ENCODE measurements around the gene TMEM108. TPM values are rescaled to one million over a fixed set of nuclear protein-coding genes. Genes with fewer than 3 reads are reported as not detected.

Gene TMEM108
- total RNA-seq, 2 donors from 2014 or later, result 1.6 TPM; not detected in 1

GRCh38 chr3:133328373-133328772 is 290.2 kb downstream of the TMEM108 start:
- Histone ChIP-seq H3K4me1 (no peaks in the 10 kb centered on the region), H3K9me3 (no peaks in the 10 kb centered on the region), H3K27ac (no peak overlapping the region), H3K27me3 (no peaks in the 10 kb centered on the region), H3K36me3 (replicated peaks in 1 of 2; ENCODE audit: insufficient read depth in 1 of 2, low read depth in 2 of 2) (no peaks in the 10 kb centered on the region), H3K4me3 (no peak overlapping the region)
- intact Hi-C loops (cut with DNase I), result no loop called here
- DNase-seq (no peak), ATAC-seq (no peak)
- TF ChIP-seq CTCF (IDR thresholded peaks at IDR 0.05) (no peak), POLR2A (IDR thresholded peaks at IDR 0.05) (no peak)
- WGBS, 2 donors, result 50 to 59% methylated on average over 1 of the region's 1 CpG

GRCh38 chr3:133329626-133330025 is 291.4 kb downstream of the TMEM108 start:
- Histone ChIP-seq H3K36me3 (replicated peaks in 1 of 2; ENCODE audit: insufficient read depth in 1 of 2, low read depth in 2 of 2) (no peaks in the 10 kb centered on the region), H3K27ac (no peak overlapping the region), H3K4me3 (no peak overlapping the region), H3K27me3 (no peaks in the 10 kb centered on the region), H3K9me3 (no peaks in the 10 kb centered on the region), H3K4me1 (no peaks in the 10 kb centered on the region)
- ATAC-seq (no peak), DNase-seq (no peak)
- TF ChIP-seq CTCF (IDR thresholded peaks at IDR 0.05) (no peak), POLR2A (IDR thresholded peaks at IDR 0.05) (no peak)
- 16 to 45% methylated on average over 1 of the region's 1 CpG for WGBS, 2 donors
- intact Hi-C loops (cut with DNase I), result no loop called here

GRCh38 chr3:133330065-133330464 is 291.9 kb downstream of the TMEM108 start:
- intact Hi-C loops (cut with DNase I), result no loop called here
- Histone ChIP-seq H3K27me3 (no peaks in the 10 kb centered on the region), H3K9me3 (no peaks in the 10 kb centered on the region), H3K4me3 (no peak overlapping the region), H3K36me3 (replicated peaks in 1 of 2; ENCODE audit: insufficient read depth in 1 of 2, low read depth in 2 of 2) (no peaks in the 10 kb centered on the region), H3K27ac (no peak overlapping the region), H3K4me1 (no peaks in the 10 kb centered on the region)
- no peak for TF ChIP-seq POLR2A (IDR thresholded peaks at IDR 0.05)
- no peak for TF ChIP-seq CTCF (IDR thresholded peaks at IDR 0.05)
- ATAC-seq, result no peak
- no peak for DNase-seq
- WGBS, 2 donors, result 57 to 69% methylated on average over 1 of the region's 1 CpG

- no peaks in the 10 kb centered on the region for H3K9me3 ChIP-seq
- H3K36me3 ChIP-seq (replicated peaks in 1 of 2; ENCODE audit: insufficient read depth in 1 of 2, low read depth in 2 of 2), result no peaks in the 10 kb centered on the region
- ATAC-seq, result no peak
- no peaks in the 10 kb centered on the region for H3K4me1 ChIP-seq
- TF ChIP-seq CTCF (IDR thresholded peaks at IDR 0.05), result no peak
- no peak for TF ChIP-seq POLR2A (IDR thresholded peaks at IDR 0.05)
- no peak overlapping the region for H3K27ac ChIP-seq
- H3K27me3 ChIP-seq, result no peaks in the 10 kb centered on the region
- no peak for DNase-seq
- intact Hi-C loops (cut with DNase I), result no loop called here
- H3K4me3 ChIP-seq, result no peak overlapping the region
Measured at GRCh38 chr3:133330522-133330921, 292.3 kb downstream of the TMEM108 start.

- H3K36me3 ChIP-seq (replicated peaks in 1 of 2; ENCODE audit: insufficient read depth in 1 of 2, low read depth in 2 of 2), result no peaks in the 10 kb centered on the region
- no peak for ATAC-seq
- DNase-seq, result no peak
- TF ChIP-seq CTCF (IDR thresholded peaks at IDR 0.05) (no peak), POLR2A (IDR thresholded peaks at IDR 0.05) (no peak)
- no peaks in the 10 kb centered on the region for H3K27me3 ChIP-seq
- WGBS, 2 donors, result 75 to 83% methylated on average over 4 of the region's 4 CpGs
- intact Hi-C loops (cut with DNase I), result no loop called here
- H3K27ac ChIP-seq, result no peak overlapping the region
- H3K4me1 ChIP-seq, result no peaks in the 10 kb centered on the region
- no peaks in the 10 kb centered on the region for H3K9me3 ChIP-seq
- H3K4me3 ChIP-seq, result no peak overlapping the region
Measured at GRCh38 chr3:133354721-133355120, 316.5 kb downstream of the TMEM108 start.

Data from body of pancreas (tissue), 4 donors.